ENCODE results near the gene TMSB10.
A peak's percentile ranks its signal among the peaks of the same experiment; 100 is the strongest.

TMSB10 gene

GRCh38 chr2:84939426-84940087, 34.1 kb downstream of the TMSB10 start:
- DNase-seq (ENCODE audit: low read depth in 2 of 2): peak; percentile 47 to 63

GRCh38 chr2:84940088-84940470, 34.6 kb downstream of the TMSB10 start:
- no peak for DNase-seq (ENCODE audit: low read depth in 2 of 2)

- DNase-seq (ENCODE audit: low read depth in 2 of 2): no peak
Measured at GRCh38 chr2:84940831-84941412, 35.5 kb downstream of the TMSB10 start.

DNA sequence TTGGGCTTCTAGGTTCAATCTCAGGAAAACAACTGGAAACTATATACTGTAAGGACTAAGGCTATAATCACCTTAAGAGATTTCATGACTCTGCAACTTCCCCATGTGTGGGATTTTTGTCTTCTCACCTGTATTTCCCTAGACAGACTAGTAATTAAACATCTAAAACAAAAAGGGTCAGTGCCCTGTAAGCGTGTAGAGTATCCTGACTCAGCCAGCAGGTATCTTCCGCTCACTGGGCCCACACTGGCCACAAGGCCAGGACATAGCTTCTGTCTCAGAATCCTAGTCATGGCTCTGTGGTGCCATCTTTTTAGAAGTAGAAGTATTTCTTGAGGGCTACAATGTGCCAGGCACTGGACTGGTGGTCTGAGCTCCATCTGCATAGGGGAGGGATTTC, 36.7 kb downstream of the TMSB10 start:
- no peak for DNase-seq (ENCODE audit: low read depth in 2 of 2)

DNA sequence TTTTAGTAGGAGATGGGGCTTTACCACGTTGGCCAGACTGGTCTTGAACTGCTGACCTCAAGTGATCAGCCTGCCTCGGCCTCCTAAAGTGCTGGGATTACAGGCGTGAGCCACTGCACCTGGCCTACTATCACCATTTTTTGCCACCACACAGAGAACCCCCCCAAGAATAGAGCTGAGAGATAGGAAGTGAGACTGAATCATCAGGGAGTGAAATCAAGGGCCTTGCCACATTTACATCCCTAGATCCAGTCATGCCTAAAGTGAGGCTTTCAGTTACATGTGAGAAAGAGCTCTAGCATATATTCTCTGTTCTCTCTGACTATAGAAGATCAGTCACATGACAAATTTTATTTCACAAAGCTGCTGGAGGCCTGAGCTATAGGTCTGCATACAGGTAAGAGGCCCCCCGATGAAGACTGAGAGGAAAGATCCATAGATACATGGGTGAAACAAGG, 37.5 kb downstream of the TMSB10 start:
- DNase-seq (ENCODE audit: low read depth in 2 of 2): no peak

DNA sequence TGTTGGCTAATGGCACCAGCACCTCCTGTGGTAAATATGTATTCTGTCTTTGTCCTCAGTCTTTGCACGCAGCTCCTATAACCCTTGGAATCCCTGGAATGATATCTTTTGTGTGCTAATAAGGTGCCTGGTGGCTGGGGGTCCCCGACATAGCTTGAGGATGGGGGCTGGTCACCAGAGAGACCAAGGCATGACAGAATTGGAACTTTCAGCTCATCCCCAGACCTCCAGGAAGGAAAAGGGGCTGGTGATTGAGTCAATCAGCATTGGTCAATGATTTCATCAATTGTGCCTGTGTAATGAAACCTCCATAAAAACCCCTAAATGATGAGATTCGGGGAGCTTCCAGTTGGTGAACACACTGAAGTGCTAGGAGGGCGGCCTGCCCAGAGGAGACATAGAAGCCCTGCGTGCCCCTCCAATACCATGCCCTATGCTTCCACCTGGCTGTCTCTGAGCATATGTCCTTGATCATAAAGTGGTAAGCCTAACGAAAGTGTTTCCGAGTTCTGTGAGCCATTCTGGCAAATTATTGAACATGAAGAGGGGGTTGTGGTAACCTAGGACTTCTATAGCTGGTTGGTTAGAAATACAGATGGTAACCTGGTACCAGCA, 38.9 kb downstream of the TMSB10 start:
- no peak for DNase-seq (ENCODE audit: low read depth in 2 of 2)

- peak in 1 of 2 donors; percentile 16 for DNase-seq (ENCODE audit: low read depth in 2 of 2)
Measured at GRCh38 chr2:84945838-84946203, 40.4 kb downstream of the TMSB10 start.

DNA sequence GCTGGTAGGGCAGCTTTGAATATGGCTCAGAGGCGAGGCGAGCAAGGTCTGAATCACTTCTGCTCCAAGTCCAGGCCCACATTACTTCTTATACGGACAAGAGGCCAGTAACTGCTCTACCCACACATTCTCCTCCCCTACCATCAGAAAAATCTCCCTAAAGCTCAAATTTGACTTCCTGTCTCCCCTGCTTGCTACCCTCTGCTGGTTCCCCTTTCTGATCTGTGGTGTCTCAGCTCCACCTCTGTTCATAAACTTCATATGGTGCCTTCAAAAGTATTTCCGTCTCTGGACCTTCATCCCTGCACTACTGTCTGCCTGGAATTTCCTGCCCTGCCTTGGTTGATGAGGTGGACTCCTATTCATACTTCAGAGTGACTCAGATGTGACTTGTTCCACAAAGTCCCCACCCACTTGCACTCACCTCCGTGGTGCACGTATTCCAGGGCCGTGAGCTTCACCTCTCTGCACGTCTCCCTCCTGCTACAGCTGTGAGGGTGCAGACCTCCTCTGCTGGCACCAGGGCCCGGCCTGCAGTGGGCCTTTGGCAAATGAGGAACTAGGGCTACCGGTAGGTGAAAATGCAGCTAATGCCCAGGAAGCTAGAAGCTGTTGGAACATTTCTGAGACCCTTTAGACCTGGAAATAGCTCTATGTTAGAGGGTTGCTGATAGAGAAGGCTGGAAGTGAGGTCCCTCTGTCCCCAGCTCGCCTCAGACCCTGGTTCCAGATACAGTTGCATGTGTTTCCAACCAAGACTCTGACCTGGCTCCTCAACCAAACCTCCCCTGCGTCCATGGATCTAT, 41.0 kb downstream of the TMSB10 start:
- peak; percentile 58 to 74 for DNase-seq (ENCODE audit: low read depth in 2 of 2)

GRCh38 chr2:84947010-84947593, 41.6 kb downstream of the TMSB10 start:
- no peak for DNase-seq (ENCODE audit: low read depth in 2 of 2)

GRCh38 chr2:84953535-84953934, 48.1 kb downstream of the TMSB10 start:
- DNase-seq (ENCODE audit: low read depth in 2 of 2): no peak

DNA sequence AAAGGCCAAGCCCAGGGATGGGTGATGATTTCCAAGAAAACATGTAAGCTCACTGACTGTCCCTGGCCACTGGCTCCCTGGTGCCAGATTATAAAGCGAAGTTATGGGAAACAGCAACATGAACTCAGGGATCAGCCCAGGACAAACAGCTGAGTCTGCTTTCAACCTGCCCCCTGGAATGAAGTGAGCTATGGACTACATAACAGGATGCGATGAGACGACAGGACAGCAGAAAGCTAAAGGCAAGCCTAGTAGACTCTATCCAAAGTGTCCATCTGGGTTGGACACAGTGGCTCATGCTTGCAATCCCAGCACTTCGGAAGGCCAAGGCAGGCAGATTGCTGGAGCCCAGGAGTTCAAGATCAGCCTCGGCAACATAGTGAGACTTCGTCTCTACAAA, 48.9 kb downstream of the TMSB10 start:
- DNase-seq (ENCODE audit: low read depth in 2 of 2): no peak
